Prostate gland (tissue), 2 donors: ENCODE data around the gene CLEC4D. TPM values are rescaled to one million over a fixed set of nuclear protein-coding genes. Genes with fewer than 3 reads are reported as not detected.
"Not testable (repeated sequence)": the region's sequence is repeated elsewhere in the genome, so short reads cannot be mapped to it uniquely, and the experiment has no call there.

Source experiments
- DNase-seq: peaks from one replicate; pipeline ENCODE4 v3.0.0-alpha.2; 2019; ENCODE audit warnings: low spot score
- H3K27ac ChIP-seq, 2 donors: fragments of 200-600 bp; sonication (generic); 2 replicates each; pipeline ENCODE4 v1.5.1; 2017 to 2019
- H3K27me3 ChIP-seq: fragments of 200-600 bp; sonication (generic); replicated peaks from 2 replicates; pipeline ENCODE4 v1.5.1; 2019; ENCODE audit not compliant: insufficient read depth
- H3K36me3 ChIP-seq, 2 donors: fragments of 200-600 bp; sonication (generic); 1 replicate in 1 of 2; 2 replicates in 1 of 2; pipeline versions ENCODE4 v1.5.1 to v1.8.1; 2017 to 2019
- H3K4me1 ChIP-seq: fragments of 200-600 bp; sonication (generic); replicated peaks from 2 replicates; pipeline ENCODE4 v1.5.1; 2019
- H3K4me3 ChIP-seq, 2 donors: fragments of 200-600 bp; sonication (generic); 2 replicates each; pipeline ENCODE4 v1.5.1; 2017 to 2019
- H3K9me3 ChIP-seq: fragments of 200-600 bp; sonication (generic); 2 replicates; pipeline ENCODE4 v1.5.1; 2017
- CTCF ChIP-seq, 4 experiments: fragments of 200-600 bp in 2 of 4; fragments of 450-650 bp in 2 of 4; sonication (generic) in 2 of 4; IDR thresholded peaks; 1 replicate in 3 of 4; 2 replicates in 1 of 4; pipeline ENCODE4 v1.5.1; 2016 to 2019; ENCODE audit warnings: antibody characterized with exemption in 4 of 4, mild to moderate bottlenecking in 2 of 4, moderate library complexity in 2 of 4
- POLR2A ChIP-seq: fragments of 450-650 bp; IDR thresholded peaks from one replicate; pipeline ENCODE4 v1.6.1; 2016; ENCODE audit warnings: antibody characterized with exemption, mild to moderate bottlenecking
- POLR2AphosphoS5 ChIP-seq: sonication (generic); formaldehyde crosslinking; IDR thresholded peaks from one replicate; pipeline ENCODE4 v1.6.1; 2017; ENCODE audit warnings: antibody characterized with exemption
- WGBS: methylation state at CpG from one replicate; pipeline ENCODE4 v1.1.5; 2018; 5-methylcytosine and 5-hydroxymethylcytosine counted together
- intact Hi-C: fragments of 100-400 bp; cut with DNase I; formaldehyde crosslinking; loops from one replicate; pipeline ENCODE4 v1.14.2; 2022
- total RNA-seq, 2 donors: library from RNA; depleted of rRNA; stranded (reverse); fragments of >200 nt; gene quantifications; one replicate each; pipeline ENCODE4 v1.1.0, GENCODE V29; 2016

The CLEC4D gene
- total RNA-seq, 2 donors from 2014 or later = 1.5 TPM; not detected in 1

- Histone ChIP-seq H3K27me3 (no peaks in the 10 kb centered on the region), H3K9me3 (no peaks in the 10 kb centered on the region), H3K4me1 (no peaks in the 10 kb centered on the region), H3K27ac (no peak overlapping the region), H3K36me3 (no peaks in the 10 kb centered on the region), H3K4me3 (no peak overlapping the region)
- TF ChIP-seq POLR2A (no peak), CTCF (IDR thresholded peaks at IDR 0.05) (no peak), POLR2AphosphoS5 (no peak)
- intact Hi-C loops = no loop called here
- DNase-seq = no peak
- 74% methylated on average over 29 of the region's 30 CpGs for WGBS
These were observed 14.2 kb downstream of the CLEC4D start for GRCh38 chr12:8527250-8528130.

- no peak for TF ChIP-seq POLR2AphosphoS5
- no peak for TF ChIP-seq POLR2A
- no peak for TF ChIP-seq CTCF (IDR thresholded peaks at IDR 0.05)
- intact Hi-C loops = no loop called here
- Histone ChIP-seq H3K27me3 (no peaks in the 10 kb centered on the region), H3K9me3 (no peaks in the 10 kb centered on the region), H3K36me3 (no peaks in the 10 kb centered on the region), H3K4me1 (no peaks in the 10 kb centered on the region), H3K4me3 (no peak overlapping the region), H3K27ac (no peak overlapping the region)
- 71% methylated on average over 7 of the region's 7 CpGs for WGBS
- DNase-seq = no peak
These were observed 18.7 kb downstream of the CLEC4D start for GRCh38 chr12:8532045-8532444.

GRCh38 chr12:8537820-8538219, 24.5 kb downstream of the CLEC4D start:
- H3K4me3 ChIP-seq, H3K27me3 ChIP-seq, H3K27ac ChIP-seq, intact Hi-C loops, H3K4me1 ChIP-seq, H3K9me3 ChIP-seq, H3K36me3 ChIP-seq, DNase-seq: not testable (repeated sequence)
- WGBS = 95% methylated on average over 16 of the region's 16 CpGs

GRCh38 chr12:8540831-8541230, 27.5 kb downstream of the CLEC4D start, which contains the start of gene CLEC4E:
Gene CLEC4E (minus strand): TSS chr12:8540905. CDS start chr12:8540797, 108 bp downstream.
- H3K36me3 ChIP-seq, H3K9me3 ChIP-seq, DNase-seq, H3K27ac ChIP-seq, H3K4me3 ChIP-seq, H3K27me3 ChIP-seq, intact Hi-C loops, H3K4me1 ChIP-seq: not testable (repeated sequence)
- WGBS = 60% methylated on average over 4 of the region's 4 CpGs

- DNase-seq = no peak
- Histone ChIP-seq H3K27ac (no peak overlapping the region), H3K36me3 (no peaks in the 10 kb centered on the region), H3K4me1 (no peaks in the 10 kb centered on the region), H3K4me3 (no peak overlapping the region), H3K9me3 (no peaks in the 10 kb centered on the region), H3K27me3 (no peaks in the 10 kb centered on the region)
- no peak for TF ChIP-seq POLR2AphosphoS5
- TF ChIP-seq POLR2A = no peak
- TF ChIP-seq CTCF (IDR thresholded peaks at IDR 0.05) = no peak
- intact Hi-C loops = no loop called here
- WGBS = 90% methylated on average over 10 of the region's 10 CpGs
These were observed 28.3 kb downstream of the CLEC4D start for GRCh38 chr12:8541562-8541961.

- DNase-seq = peak; percentile 58
- Histone ChIP-seq H3K9me3 (no peaks in the 10 kb centered on the region), H3K27me3 (no peaks in the 10 kb centered on the region), H3K4me3 (no peak overlapping the region), H3K4me1 (no peaks in the 10 kb centered on the region), H3K27ac (no peak overlapping the region), H3K36me3 (no peaks in the 10 kb centered on the region)
- TF ChIP-seq CTCF (IDR thresholded peaks at IDR 0.05) = peak; percentile 69 to 82 (median 78)
- TF ChIP-seq POLR2AphosphoS5 = no peak
- 0% methylated on average over 3 of the region's 3 CpGs for WGBS
- intact Hi-C loops = no loop called here
These were observed 31.0 kb downstream of the CLEC4D start for GRCh38 chr12:8544295-8544694.
